Endodermal cell (in vitro differentiated cells): ENCODE data around the gene SPATA20. TPM values are rescaled to one million over a fixed set of nuclear protein-coding genes. Genes with fewer than 3 reads are reported as not detected.

ENCODE experiments used
- DNase-seq: peaks from one replicate; pipeline ENCODE4 v3.0.0-alpha.2; 2017
- H3K27ac ChIP-seq: 2 replicates; pipeline ENCODE4 v1.5.1; 2013; ENCODE audit warnings: mild to moderate bottlenecking, low read depth, low read length, moderate library complexity
- H3K27me3 ChIP-seq: 2 replicates; pipeline ENCODE4 v1.6.1; 2013; ENCODE audit warnings: mild to moderate bottlenecking, low read length, moderate library complexity; ENCODE audit not compliant: insufficient read depth, control insufficient read depth, poor library complexity, severe bottlenecking
- H3K36me3 ChIP-seq: 2 replicates; pipeline ENCODE4 v1.7.0; 2013; ENCODE audit warnings: mild to moderate bottlenecking, low read length, moderate library complexity; ENCODE audit not compliant: control insufficient read depth, insufficient read depth
- H3K4me1 ChIP-seq: one replicate; pipeline ENCODE4 v1.7.0; 2013; ENCODE audit warnings: low read length; ENCODE audit not compliant: control insufficient read depth, insufficient read depth
- H3K4me3 ChIP-seq: 2 replicates; pipeline ENCODE4 v1.5.1; 2013; ENCODE audit warnings: mild to moderate bottlenecking, low read length, moderate library complexity
- H3K9ac ChIP-seq: 2 replicates; pipeline ENCODE4 v1.6.1; 2013; ENCODE audit warnings: mild to moderate bottlenecking, low read length, moderate library complexity; ENCODE audit not compliant: poor library complexity, severe bottlenecking; ENCODE audit errors: extremely low read depth
- H3K9me3 ChIP-seq: 2 replicates; pipeline ENCODE4 v1.6.1; 2013; ENCODE audit warnings: mild to moderate bottlenecking, low read length, moderate library complexity; ENCODE audit not compliant: control insufficient read depth
- H3K27ac Mint-ChIP-seq: 2 replicates; pipeline ENCODE4 v1.8.0; 2020; ENCODE audit warnings: mixed read lengths
- H3K27me3 Mint-ChIP-seq: 2 replicates; pipeline ENCODE4 v1.8.0; 2021; ENCODE audit warnings: mild to moderate bottlenecking, mixed read lengths; ENCODE audit not compliant: insufficient read depth
- H3K36me3 Mint-ChIP-seq: 2 replicates; pipeline ENCODE4 v1.8.0; 2020; ENCODE audit warnings: low read depth, mixed read lengths
- H3K4me1 Mint-ChIP-seq: 2 replicates; pipeline ENCODE4 v1.8.0; 2020; ENCODE audit warnings: mixed read lengths
- H3K4me3 Mint-ChIP-seq: 2 replicates; pipeline ENCODE4 v1.8.0; 2020; ENCODE audit warnings: mild to moderate bottlenecking, moderate library complexity, mixed read lengths
- H3K9me3 Mint-ChIP-seq: 2 replicates; pipeline ENCODE4 v1.8.0; 2020; ENCODE audit warnings: mild to moderate bottlenecking, mixed read lengths
- CTCF ChIP-seq: fragments of 200-600 bp; sonication (generic); conservative IDR thresholded peaks from 2 replicates; pipeline ENCODE4 v1.5.0; 2021; ENCODE audit warnings: antibody characterized with exemption, mild to moderate bottlenecking
- WGBS, 2 experiments: methylation state at CpG; one replicate each; pipeline versions ENCODE4 v1.1.5 to v1.1.7; 2013; ENCODE audit warnings: missing lambda C conversion rate in 2 of 2, mixed read lengths in 1 of 2; ENCODE audit not compliant: insufficient coverage in 1 of 2, insufficient read length in 1 of 2; 5-methylcytosine and 5-hydroxymethylcytosine counted together
- total RNA-seq, 2 donors: library from RNA; stranded (reverse); fragmentation: NEBNext Ultra II Directional in 1 of 2; extraction: Animal tissue kit (Norgen Biotek cat#: 25700) in 1 of 2; gene quantifications; 2 replicates in 1 of 2; 3 replicates in 1 of 2; pipeline ENCODE4 v1.2.1, GENCODE V29; 2021

Gene SPATA20
- total RNA-seq, 2 donors from 2014 or later = 40.4 to 40.5 TPM

DNA sequence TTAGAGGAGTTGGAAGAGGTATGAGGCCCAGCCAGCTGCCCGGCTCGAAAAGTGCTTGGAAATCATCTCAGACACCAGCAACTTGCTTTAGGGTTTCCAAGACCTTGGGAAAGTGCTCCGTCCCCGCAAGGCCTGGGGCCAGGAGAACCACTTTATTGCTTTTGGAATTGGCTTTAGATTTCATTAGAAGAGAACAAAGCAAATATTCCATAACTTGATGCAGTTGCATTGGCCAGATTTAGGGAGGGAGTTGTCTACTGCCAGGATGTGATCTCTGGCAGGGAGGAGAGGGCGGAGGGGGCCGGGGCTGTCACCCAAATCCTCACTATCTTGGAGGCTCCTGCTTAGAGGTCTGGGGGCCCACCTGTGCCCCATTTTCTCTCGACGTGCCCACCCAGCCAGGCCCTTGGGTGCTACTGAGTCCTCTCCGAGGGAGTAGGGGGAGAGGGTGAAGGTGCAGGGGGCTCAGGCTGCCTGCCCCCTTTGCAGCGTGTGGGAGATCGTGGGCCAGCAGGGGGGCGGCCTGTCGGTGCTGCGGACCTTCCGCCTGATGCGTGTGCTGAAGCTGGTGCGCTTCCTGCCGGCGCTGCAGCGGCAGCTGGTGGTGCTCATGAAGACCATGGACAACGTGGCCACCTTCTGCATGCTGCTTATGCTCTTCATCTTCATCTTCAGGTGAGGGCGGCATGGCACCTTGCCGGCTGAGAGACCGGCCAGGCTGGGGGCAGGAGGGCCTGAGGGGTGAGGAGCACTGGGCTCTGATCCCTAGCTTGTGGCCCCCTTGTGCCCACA lies 44.2 kb downstream of the SPATA20 start:
- no peaks in the 10 kb centered on the region for H3K36me3 Mint-ChIP-seq
- Histone ChIP-seq H3K4me1 (peaks cover 16% of the 10 kb centered on the region), H3K27ac (no peak overlapping the region), H3K9ac (no peak overlapping the region), H3K4me3 (no peak overlapping the region), H3K27me3 (no peaks in the 10 kb centered on the region), H3K36me3 (no peaks in the 10 kb centered on the region), H3K9me3 (no peaks in the 10 kb centered on the region)
- peaks cover 20% of the 10 kb centered on the region for H3K4me1 Mint-ChIP-seq
- no peak overlapping the region for H3K27ac Mint-ChIP-seq
- WGBS, 2 experiments = 93 to 98% methylated on average over 11 to 24 of the region's 24 CpGs
- H3K9me3 Mint-ChIP-seq = no peaks in the 10 kb centered on the region
- H3K4me3 Mint-ChIP-seq = no peak overlapping the region
- no peak for TF ChIP-seq CTCF
- peaks cover 4% of the 10 kb centered on the region for H3K27me3 Mint-ChIP-seq
- no peak for DNase-seq

DNA sequence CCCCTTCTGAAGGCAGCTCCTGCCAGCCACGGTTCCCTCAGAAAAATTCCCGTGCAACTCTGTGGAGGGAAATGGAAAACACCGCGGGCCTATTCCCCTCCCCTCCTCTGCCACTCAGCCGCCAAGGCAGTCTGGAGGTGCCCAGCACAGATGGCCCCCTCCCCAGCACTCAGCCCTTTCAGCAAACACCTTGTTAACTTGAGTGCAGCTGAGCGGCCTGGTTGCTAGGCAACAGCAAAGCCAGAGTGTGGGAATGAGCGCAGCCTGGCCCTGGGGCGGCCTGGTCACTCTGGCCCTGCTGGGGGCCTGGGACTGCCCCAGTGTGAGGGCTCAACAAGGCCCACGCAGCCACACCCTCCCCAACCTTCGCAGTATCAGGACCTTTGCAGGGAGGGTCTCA lies 46.3 kb downstream of the SPATA20 start:
- H3K4me3 Mint-ChIP-seq = no peak overlapping the region
- peak; percentile 89 for DNase-seq
- peaks cover 8% of the 10 kb centered on the region for H3K4me1 ChIP-seq
- peaks cover 4% of the 10 kb centered on the region for H3K27me3 Mint-ChIP-seq
- peak overlapping the region; percentile 40 for H3K27ac ChIP-seq
- H3K4me3 ChIP-seq = no peak overlapping the region
- H3K4me1 Mint-ChIP-seq = peaks cover 10% of the 10 kb centered on the region
- TF ChIP-seq CTCF = no peak
- no peak overlapping the region for H3K9ac ChIP-seq
- no peaks in the 10 kb centered on the region for H3K27me3 ChIP-seq
- WGBS, 2 experiments = 30 to 54% methylated on average over 2 to 10 of the region's 10 CpGs
- peak overlapping the region; percentile 52 for H3K27ac Mint-ChIP-seq
- H3K9me3 ChIP-seq = no peaks in the 10 kb centered on the region
- no peaks in the 10 kb centered on the region for H3K36me3 ChIP-seq
- no peaks in the 10 kb centered on the region for H3K9me3 Mint-ChIP-seq
- no peaks in the 10 kb centered on the region for H3K36me3 Mint-ChIP-seq

DNA sequence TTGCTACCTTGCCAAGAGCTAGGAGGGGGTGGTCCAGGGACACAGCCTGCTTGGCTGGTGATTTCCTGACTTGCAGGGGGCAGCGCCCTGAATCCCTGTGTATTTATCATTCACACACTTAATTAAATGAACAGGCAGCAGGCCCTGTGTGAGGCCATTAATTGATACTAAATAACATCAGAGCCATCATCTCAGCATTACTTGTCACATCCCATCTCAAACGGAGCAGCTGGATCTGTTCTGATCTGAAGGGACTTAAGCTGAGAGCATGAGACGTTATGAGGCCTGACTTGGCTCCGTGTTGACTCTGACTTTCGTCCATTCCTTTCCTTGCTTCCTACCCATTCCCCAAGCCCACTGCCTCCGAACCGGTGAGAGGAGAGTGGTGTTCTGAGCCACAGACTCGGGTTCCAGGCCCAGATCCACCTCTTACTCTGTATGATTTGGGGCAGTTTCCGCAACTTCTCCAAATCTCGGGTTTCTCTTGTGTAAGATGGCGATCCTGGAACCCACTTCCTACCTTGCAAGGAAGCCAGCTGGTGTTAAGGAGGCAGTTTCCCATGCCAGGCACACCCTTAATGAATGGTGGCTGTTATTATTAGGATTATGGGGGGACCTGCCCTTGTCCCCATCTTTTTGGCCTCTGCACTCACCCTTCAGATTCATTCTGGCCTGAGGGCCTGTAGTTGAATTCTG lies 47.3 kb downstream of the SPATA20 start:
- no peaks in the 10 kb centered on the region for H3K36me3 ChIP-seq
- no peak overlapping the region for H3K4me3 Mint-ChIP-seq
- H3K36me3 Mint-ChIP-seq = no peaks in the 10 kb centered on the region
- DNase-seq = no peak
- no peak overlapping the region for H3K9ac ChIP-seq
- H3K27me3 ChIP-seq = no peaks in the 10 kb centered on the region
- peaks cover 8% of the 10 kb centered on the region for H3K4me1 ChIP-seq
- H3K27ac Mint-ChIP-seq = no peak overlapping the region
- no peak overlapping the region for H3K4me3 ChIP-seq
- H3K27me3 Mint-ChIP-seq = peaks cover 4% of the 10 kb centered on the region
- H3K9me3 Mint-ChIP-seq = no peaks in the 10 kb centered on the region
- WGBS, 2 experiments = 86 to 88% methylated on average over 6 to 11 of the region's 11 CpGs
- no peaks in the 10 kb centered on the region for H3K9me3 ChIP-seq
- H3K27ac ChIP-seq = no peak overlapping the region
- peaks cover 8% of the 10 kb centered on the region for H3K4me1 Mint-ChIP-seq
- no peak for TF ChIP-seq CTCF
